ENCODE measurements around the gene POP7. TPM values are rescaled to one million over a fixed set of nuclear protein-coding genes. Genes with fewer than 3 reads are reported as not detected.
A peak's percentile ranks its signal among the peaks of the same experiment; 100 is the strongest.
"Not testable (repeated sequence)": the region's sequence is repeated elsewhere in the genome, so short reads cannot be mapped to it uniquely, and the experiment has no call there.

POP7 gene
- total RNA-seq, 6 experiments from 2014 or later = 30.2 to 42.2 (median 34.4) TPM

- H3K4me1 Mint-ChIP-seq (ENCODE audit: low read depth) = peaks cover 25% of the 10 kb centered on the region
- no peak overlapping the region for H3K27ac Mint-ChIP-seq
- no peak overlapping the region for H3K4me3 Mint-ChIP-seq
- H3K36me3 Mint-ChIP-seq (ENCODE audit: low read depth) = no peaks in the 10 kb centered on the region
- H3K27me3 Mint-ChIP-seq (ENCODE audit: insufficient read depth) = peaks cover 43% of the 10 kb centered on the region
- H3K9me3 Mint-ChIP-seq = no peaks in the 10 kb centered on the region
- no peak for TF ChIP-seq CTCF (IDR thresholded peaks at IDR 0.05)
- no peak for DNase-seq
Measured at GRCh38 chr7:100722480-100723212, 16.7 kb downstream of the POP7 start.

- TF ChIP-seq CTCF (IDR thresholded peaks at IDR 0.05) = no peak
- DNase-seq = no peak
- H3K36me3 Mint-ChIP-seq (ENCODE audit: low read depth) = no peaks in the 10 kb centered on the region
- no peak overlapping the region for H3K27ac Mint-ChIP-seq
- peaks cover 46% of the 10 kb centered on the region for H3K27me3 Mint-ChIP-seq (ENCODE audit: insufficient read depth)
- peaks cover 26% of the 10 kb centered on the region for H3K4me1 Mint-ChIP-seq (ENCODE audit: low read depth)
- no peak overlapping the region for H3K4me3 Mint-ChIP-seq
- H3K9me3 Mint-ChIP-seq = no peaks in the 10 kb centered on the region
Measured at GRCh38 chr7:100723732-100724275, 17.9 kb downstream of the POP7 start.

GRCh38 chr7:100724364-100724763 lies 18.4 kb downstream of the POP7 start:
- Mint-ChIP-seq H3K27me3 (ENCODE audit: insufficient read depth) (peaks cover 42% of the 10 kb centered on the region), H3K4me1 (ENCODE audit: low read depth) (peaks cover 26% of the 10 kb centered on the region)
- not testable (repeated sequence) for H3K27ac Mint-ChIP-seq; DNase-seq; H3K9me3 Mint-ChIP-seq; H3K36me3 Mint-ChIP-seq (ENCODE audit: low read depth); H3K4me3 Mint-ChIP-seq

GRCh38 chr7:100726996-100727761 lies 21.3 kb downstream of the POP7 start:
- H3K27me3 Mint-ChIP-seq (ENCODE audit: insufficient read depth) = peaks cover 19% of the 10 kb centered on the region
- TF ChIP-seq CTCF (IDR thresholded peaks at IDR 0.05) = no peak
- peak; percentile 82 for DNase-seq
- H3K9me3 Mint-ChIP-seq = no peaks in the 10 kb centered on the region
- H3K4me1 Mint-ChIP-seq (ENCODE audit: low read depth) = peaks cover 26% of the 10 kb centered on the region
- peak overlapping the region; percentile 90 for H3K27ac Mint-ChIP-seq
- peak overlapping the region; percentile 21 for H3K4me3 Mint-ChIP-seq
- H3K36me3 Mint-ChIP-seq (ENCODE audit: low read depth) = no peaks in the 10 kb centered on the region

GRCh38 chr7:100728196-100728595 lies 22.3 kb downstream of the POP7 start:
- H3K27ac Mint-ChIP-seq = no peak overlapping the region
- TF ChIP-seq CTCF (IDR thresholded peaks at IDR 0.05) = no peak
- H3K36me3 Mint-ChIP-seq (ENCODE audit: low read depth) = no peaks in the 10 kb centered on the region
- H3K9me3 Mint-ChIP-seq = no peaks in the 10 kb centered on the region
- H3K4me3 Mint-ChIP-seq = no peak overlapping the region
- peaks cover 16% of the 10 kb centered on the region for H3K27me3 Mint-ChIP-seq (ENCODE audit: insufficient read depth)
- no peak for DNase-seq
- H3K4me1 Mint-ChIP-seq (ENCODE audit: low read depth) = peaks cover 26% of the 10 kb centered on the region

Measured in HFFc6 (cell line).